ENCODE measurements around the gene CT47C1.

DNA sequence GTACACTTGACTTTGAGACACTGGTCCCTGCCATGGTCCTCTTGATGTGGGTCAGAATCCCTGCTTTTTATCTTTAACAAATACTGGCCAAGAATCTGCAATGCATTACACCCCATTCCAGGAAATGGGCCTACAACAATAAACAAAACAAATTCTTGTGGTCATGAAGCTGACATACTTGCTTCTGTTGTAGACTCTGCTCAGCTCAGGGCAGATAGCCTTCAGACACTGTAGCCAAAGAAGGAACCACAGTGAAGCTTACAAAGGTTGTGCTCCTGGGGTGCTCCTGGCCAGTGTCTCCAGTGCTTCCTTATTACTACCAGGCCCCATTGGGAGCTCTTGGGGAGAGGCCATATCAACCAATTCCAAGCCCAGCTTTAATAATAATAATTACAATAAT is 33.0 kb downstream of the CT47C1 start:
- TF ChIP-seq CTCF (IDR thresholded peaks at IDR 0.05) (no peak), EZH2 (IDR thresholded peaks at IDR 0.05; ENCODE audit: borderline replicate concordance, insufficient read depth, low read depth, low read length, poor library complexity, severe bottlenecking) (no peak)

Measured in B cell (primary cell).